CD14-positive monocyte (primary cell): Measurements from ENCODE around the gene CRAMP1. TPM values are rescaled to one million over a fixed set of nuclear protein-coding genes. Genes with fewer than 3 reads are reported as not detected.

Experiments used
- DNase-seq, 3 donors: peaks; one replicate each; pipeline ENCODE4 v3.0.0-alpha.2; 2011 to 2022
- H2AFZ ChIP-seq: 2 replicates; pipeline ENCODE4 v1.6.0; 2012; ENCODE audit warnings: mild to moderate bottlenecking, low read depth, low read length, inconsistent platforms; ENCODE audit not compliant: insufficient read depth, poor library complexity, severe bottlenecking
- H3K27ac ChIP-seq, 2 donors: 1 replicate in 1 of 2; 2 replicates in 1 of 2; pipeline ENCODE4 v1.5.1; 2012 to 2013; ENCODE audit warnings: low read length in 2 of 2, control low read depth in 1 of 2, inconsistent platforms in 1 of 2, low read depth in 1 of 2, mild to moderate bottlenecking in 1 of 2
- H3K27me3 ChIP-seq, 2 donors: one replicate each; pipeline versions ENCODE4 v1.6.0 to v1.6.1; 2011 to 2013; ENCODE audit warnings: low read length in 2 of 2; ENCODE audit not compliant: control insufficient read depth in 2 of 2, insufficient read depth in 2 of 2
- H3K36me3 ChIP-seq, 2 donors: replicated peaks in 1 of 2; 1 replicate in 1 of 2; 2 replicates in 1 of 2; pipeline versions ENCODE4 v1.5.1 to v1.6.1; 2012 to 2013; ENCODE audit warnings: low read length in 2 of 2, control low read depth in 1 of 2, inconsistent platforms in 1 of 2, mild to moderate bottlenecking in 1 of 2; ENCODE audit not compliant: insufficient read depth in 2 of 2, control insufficient read depth in 1 of 2
- H3K4me1 ChIP-seq, 2 donors: 1 replicate in 1 of 2; 2 replicates in 1 of 2; pipeline versions ENCODE4 v1.5.1 to v1.6.1; 2012 to 2013; ENCODE audit warnings: low read length in 2 of 2, control low read depth in 1 of 2, inconsistent platforms in 1 of 2, mild to moderate bottlenecking in 1 of 2, moderate library complexity in 1 of 2; ENCODE audit not compliant: insufficient read depth in 2 of 2, control insufficient read depth in 1 of 2
- H3K4me2 ChIP-seq: replicated peaks from 2 replicates; pipeline ENCODE3; 2012; ENCODE audit warnings: low read length, moderate library complexity, mild to moderate bottlenecking; ENCODE audit not compliant: poor library complexity, severe bottlenecking; ENCODE audit errors: extremely low read depth
- H3K4me3 ChIP-seq, 3 experiments: fragments of 200-600 bp in 1 of 3; sonication (generic) in 1 of 3; replicated peaks in 1 of 3; 1 replicate in 2 of 3; 2 replicates in 1 of 3; pipeline ENCODE4 v1.5.1; 2011 to 2013; ENCODE audit warnings: low read length in 3 of 3, mild to moderate bottlenecking in 3 of 3, control low read depth in 2 of 3, low read depth in 2 of 3, inconsistent platforms in 1 of 3, moderate library complexity in 1 of 3
- H3K79me2 ChIP-seq: 2 replicates; pipeline ENCODE4 v1.6.0; 2012; ENCODE audit warnings: mild to moderate bottlenecking, control low read depth, inconsistent platforms, low read length, moderate library complexity; ENCODE audit not compliant: insufficient read depth
- H3K9ac ChIP-seq: 2 replicates; pipeline ENCODE4 v1.6.0; 2017; ENCODE audit warnings: low read length, mild to moderate bottlenecking; ENCODE audit not compliant: insufficient read depth, poor library complexity, severe bottlenecking
- H3K9me3 ChIP-seq, 2 donors: replicated peaks in 1 of 2; 1 replicate in 1 of 2; 2 replicates in 1 of 2; pipeline versions ENCODE4 v1.5.1 to v1.6.1; 2012 to 2013; ENCODE audit warnings: low read length in 2 of 2, control low read depth in 1 of 2; ENCODE audit not compliant: control insufficient read depth in 1 of 2, insufficient read depth in 1 of 2
- H4K20me1 ChIP-seq: 2 replicates; pipeline ENCODE4 v1.6.0; 2012; ENCODE audit warnings: mild to moderate bottlenecking, low read length, control low read depth, moderate library complexity; ENCODE audit not compliant: insufficient read depth
- H3K27ac Mint-ChIP-seq, 7 donors: one replicate each; pipeline ENCODE4 v1.8.0; 2020; ENCODE audit warnings: mild to moderate bottlenecking in 7 of 7, mixed read lengths in 7 of 7, moderate library complexity in 6 of 7, inconsistent platforms in 2 of 7
- H3K27me3 Mint-ChIP-seq, 3 donors: one replicate each; pipeline ENCODE4 v1.8.0; 2021 to 2022; ENCODE audit warnings: low read depth in 3 of 3, mild to moderate bottlenecking in 3 of 3, mixed read lengths in 3 of 3, moderate library complexity in 3 of 3, inconsistent platforms in 1 of 3
- H3K36me3 Mint-ChIP-seq, 2 donors: one replicate each; pipeline ENCODE4 v1.8.0; 2020; ENCODE audit warnings: mixed read lengths in 2 of 2, inconsistent platforms in 1 of 2, mild to moderate bottlenecking in 1 of 2
- H3K4me1 Mint-ChIP-seq: one replicate; pipeline ENCODE4 v1.8.0; 2020; ENCODE audit warnings: mild to moderate bottlenecking, mixed read lengths
- H3K4me3 Mint-ChIP-seq, 2 donors: one replicate each; pipeline ENCODE4 v1.8.0; 2020; ENCODE audit warnings: mild to moderate bottlenecking in 2 of 2, mixed read lengths in 2 of 2, moderate library complexity in 1 of 2
- H3K9me3 Mint-ChIP-seq, 7 donors: one replicate each; pipeline ENCODE4 v1.8.0; 2020 to 2022; ENCODE audit warnings: mixed read lengths in 7 of 7, mild to moderate bottlenecking in 6 of 7, moderate library complexity in 6 of 7, inconsistent platforms in 2 of 7
- CTCF ChIP-seq: fragments of 200-600 bp; IDR thresholded peaks from one replicate; pipeline ENCODE4 v1.8.0; 2022; ENCODE audit warnings: antibody characterized with exemption, mild to moderate bottlenecking
- WGBS: methylation state at CpG from one replicate; pipeline ENCODE4 v1.1.5; 2013; ENCODE audit warnings: missing lambda C conversion rate; ENCODE audit not compliant: insufficient coverage; 5-methylcytosine and 5-hydroxymethylcytosine counted together
- intact Hi-C, 2 donors: fragments of 100-400 bp; cut with micrococcal nuclease; formaldehyde crosslinking; loops; one replicate each; pipeline versions ENCODE4 v1.15.0 to v1.15.1; 2023
- polyA plus RNA-seq, 3 donors: library from polyadenylated mRNA; depleted of rRNA in 1 of 3; unstranded in 2 of 3; stranded (reverse) in 1 of 3; fragments of 300-500 nt in 2 of 3; fragments of >200 nt in 1 of 3; fragmentation: Illumina TruSeq in 2 of 3; gene quantifications; 1 replicate in 2 of 3; 2 replicates in 1 of 3; pipeline ENCODE4 v1.2.3, GENCODE V29; 2012 to 2021

The CRAMP1 gene
- polyA plus RNA-seq, 3 donors = 0.46 to 12.3 (median 1.0) TPM

- H3K27me3 Mint-ChIP-seq = no peaks in the 10 kb centered on the region
- peaks cover 65 to 87% of the 10 kb centered on the region in 2 donors for H3K36me3 Mint-ChIP-seq
- Histone ChIP-seq H3K27me3 (no peaks in the 10 kb centered on the region), H4K20me1 (no peaks in the 10 kb centered on the region), H3K79me2 (peaks cover 41% of the 10 kb centered on the region), H3K4me3 (no peak overlapping the region), H3K9me3 (no peaks in the 10 kb centered on the region), H3K4me2 (no peak overlapping the region), H3K4me1 (no peaks in the 10 kb centered on the region), H3K9ac (no peak overlapping the region), H3K27ac (no peak overlapping the region), H2AFZ (no peak overlapping the region), H3K36me3 (peaks cover 51 to 93% of the 10 kb centered on the region in 2 donors)
- TF ChIP-seq CTCF = no peak
- DNase-seq = no peak
- no peaks in the 10 kb centered on the region for H3K9me3 Mint-ChIP-seq
- H3K4me3 Mint-ChIP-seq = no peak overlapping the region
- no peaks in the 10 kb centered on the region for H3K4me1 Mint-ChIP-seq
- peak overlapping the region in 1 of 7 donors; percentile 38 for H3K27ac Mint-ChIP-seq
- intact Hi-C loops = no loop called here
Measured at GRCh38 chr16:1691276-1691675, 79.1 kb downstream of the CRAMP1 start.

- Mint-ChIP-seq H3K36me3 (peaks cover 68 to 89% of the 10 kb centered on the region in 2 donors), H3K9me3 (no peaks in the 10 kb centered on the region), H3K4me3 (no peak overlapping the region), H3K27ac (peak overlapping the region in 1 of 7 donors; percentile 63), H3K4me1 (no peaks in the 10 kb centered on the region), H3K27me3 (no peaks in the 10 kb centered on the region)
- Histone ChIP-seq H3K4me1 (no peaks in the 10 kb centered on the region), H2AFZ (no peak overlapping the region), H3K79me2 (peaks cover 38% of the 10 kb centered on the region), H3K9ac (no peak overlapping the region), H3K36me3 (peaks cover 48 to 94% of the 10 kb centered on the region in 2 donors), H3K27ac (no peak overlapping the region), H3K4me2 (no peak overlapping the region), H3K27me3 (no peaks in the 10 kb centered on the region), H4K20me1 (no peaks in the 10 kb centered on the region), H3K4me3 (no peak overlapping the region), H3K9me3 (no peaks in the 10 kb centered on the region)
- TF ChIP-seq CTCF = no peak
- intact Hi-C loops = no loop called here
- WGBS = 86% methylated on average over 21 of the region's 21 CpGs
- DNase-seq = peak in 1 of 3 donors; percentile 48
Measured at GRCh38 chr16:1691956-1692355, 79.8 kb downstream of the CRAMP1 start.
